C4-2B (cell line): Measurements from ENCODE around the gene BCL2L14.

ENCODE experiments used
- CTCF ChIP-seq: fragments of 450-650 bp; conservative IDR thresholded peaks from 2 replicates; pipeline ENCODE4 v1.5.1; 2017; ENCODE audit warnings: mild to moderate bottlenecking
- ZFX ChIP-seq: fragments of 450-650 bp; IDR thresholded peaks from 2 replicates; pipeline ENCODE4 v1.6.1; 2017

- TF ChIP-seq CTCF (no peak), ZFX (no peak)
Observed at GRCh38 chr12:12068751-12069150, 2.0 kb upstream of the BCL2L14 start.
